Hematopoietic multipotent progenitor cell treated with erythropoietin and hydrocortisone succinate and interleukin-3 and kit ligand, for 15 days (in vitro differentiated cells): ENCODE data around the gene DGCR2.
"Not testable (repeated sequence)": the region's sequence is repeated elsewhere in the genome, so short reads cannot be mapped to it uniquely, and the experiment has no call there.

Experiments used
- DNase-seq: peaks from one replicate; pipeline ENCODE4 v3.0.0-alpha.2; 2015; ENCODE audit warnings: low spot score

The DGCR2 gene

DNA sequence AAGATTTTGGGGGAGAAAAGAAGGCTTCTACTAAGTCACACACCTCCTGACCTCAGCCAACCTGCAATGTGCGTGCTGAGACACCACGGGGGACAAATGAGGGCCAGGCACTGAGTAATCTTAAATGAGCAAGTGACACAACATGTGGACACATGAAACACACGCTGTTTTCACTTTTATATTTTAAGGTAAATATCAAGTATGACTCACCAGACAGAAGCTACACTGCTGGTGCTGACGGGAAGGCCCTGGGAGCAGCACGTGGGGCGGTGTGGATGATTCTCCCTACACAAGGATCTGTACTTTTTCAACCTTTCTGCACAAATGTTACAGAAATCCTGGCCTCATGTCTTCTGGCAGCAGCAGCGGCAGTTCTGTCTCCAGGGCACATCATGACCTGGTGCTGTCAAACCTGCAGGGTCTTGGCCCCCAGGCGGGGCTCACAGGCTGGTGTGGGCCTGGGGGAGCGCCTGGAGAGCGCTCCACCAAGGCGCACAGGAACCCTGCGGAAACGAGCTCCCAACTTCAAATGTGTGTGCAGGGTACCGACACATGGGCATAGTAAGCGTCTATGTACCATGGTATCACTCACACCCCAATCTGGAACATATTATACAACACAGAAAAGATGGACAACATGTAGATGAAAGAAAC, 61.7 kb downstream of the DGCR2 start:
- DNase-seq, result no peak

DNA sequence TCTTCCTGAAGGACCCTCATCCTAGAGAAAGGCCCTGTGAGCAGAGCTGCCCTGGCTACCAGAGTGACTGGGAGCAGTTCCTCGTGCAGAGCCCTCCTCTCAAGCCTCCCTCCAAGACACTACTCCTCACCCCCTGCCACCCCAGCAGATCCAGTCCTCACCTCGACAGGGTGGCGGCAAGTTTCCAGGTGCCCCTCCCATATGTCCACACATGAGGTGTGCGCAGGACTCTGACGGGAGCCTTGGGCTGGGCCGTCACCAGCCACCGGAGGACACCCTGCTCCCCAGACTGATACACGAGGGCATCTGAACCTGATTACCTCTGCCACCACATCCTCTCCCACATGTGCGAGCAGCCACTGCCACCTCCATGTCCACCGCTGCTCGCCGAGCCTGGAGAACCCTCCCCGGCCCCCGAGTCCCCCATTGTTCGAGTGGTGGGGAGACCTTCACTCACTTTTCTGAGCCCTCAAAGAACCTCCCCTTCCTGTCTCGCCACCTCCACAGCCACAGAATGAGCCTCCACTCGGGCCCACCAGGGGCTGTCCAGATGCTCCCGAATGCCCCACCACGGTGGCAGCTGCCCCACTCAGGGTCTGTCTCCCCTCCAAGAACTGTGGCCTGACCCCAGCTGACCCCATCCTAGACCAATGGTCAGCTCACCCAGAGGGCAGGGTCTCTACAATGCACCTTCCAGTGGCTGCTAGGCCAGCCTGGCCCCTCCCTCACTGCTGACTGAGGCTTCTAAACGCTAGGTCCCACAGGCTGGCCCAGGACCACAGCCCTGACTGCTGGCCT, 62.5 kb downstream of the DGCR2 start:
- DNase-seq, result no peak

DNA sequence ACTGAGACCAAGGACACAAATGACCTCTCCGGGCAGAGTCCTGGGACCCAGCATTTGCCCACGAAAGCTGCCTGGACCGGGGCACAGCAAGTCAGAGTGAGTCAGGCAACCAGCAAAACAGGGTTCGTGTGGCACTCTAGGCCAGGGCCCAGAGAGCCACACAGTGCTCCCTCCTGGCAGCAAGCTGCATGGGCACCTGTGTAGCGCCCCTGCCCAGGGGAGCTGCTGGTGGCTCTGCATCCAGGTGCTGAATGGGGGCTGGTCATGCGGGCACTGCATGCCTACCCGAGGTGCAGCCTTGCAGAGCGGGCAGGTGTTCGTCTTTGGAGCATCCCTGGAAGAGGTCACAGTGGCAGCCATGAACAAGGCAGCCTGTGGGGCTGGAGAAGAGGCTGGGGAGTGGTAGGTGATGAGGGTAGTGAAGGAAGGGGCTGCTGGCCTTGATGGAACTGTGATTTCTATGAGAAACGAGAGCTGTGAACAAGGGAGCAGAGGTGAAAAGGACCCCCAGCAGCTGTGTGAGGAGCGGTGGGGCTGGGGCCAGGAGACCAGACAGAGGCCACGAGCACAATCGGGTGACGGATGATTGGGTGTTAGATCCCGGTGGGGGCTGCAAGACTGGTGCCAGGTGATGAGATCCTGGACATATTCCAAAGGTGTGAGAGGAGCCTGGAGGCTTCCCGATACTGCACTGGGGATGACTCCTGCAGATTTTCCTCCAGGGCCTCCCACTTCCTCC, 63.3 kb downstream of the DGCR2 start:
- no peak for DNase-seq

DNA sequence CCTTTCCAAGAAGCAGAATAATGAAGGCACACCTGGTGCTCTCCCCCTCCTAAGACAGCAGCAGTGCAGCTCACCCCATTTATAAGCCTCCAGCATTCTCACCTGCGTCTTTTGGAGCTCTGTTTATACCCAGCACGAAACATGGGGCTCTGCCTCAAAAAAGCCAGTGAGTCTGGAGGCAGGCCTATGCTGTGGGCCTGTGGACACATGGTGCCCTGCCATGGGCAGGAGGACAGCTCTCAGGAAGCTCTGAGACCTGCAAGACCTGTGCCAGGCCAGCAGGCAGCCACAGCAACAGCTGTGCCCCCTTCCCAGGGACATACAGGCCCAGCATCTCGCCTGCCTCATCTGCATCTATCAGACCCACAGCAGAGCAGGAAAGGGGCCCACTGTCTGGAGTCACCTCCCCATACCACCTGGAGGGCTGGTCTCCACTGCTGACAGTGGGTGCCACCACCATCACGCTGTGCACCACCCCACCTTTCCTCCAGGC, 64.2 kb downstream of the DGCR2 start:
- no peak for DNase-seq

DNA sequence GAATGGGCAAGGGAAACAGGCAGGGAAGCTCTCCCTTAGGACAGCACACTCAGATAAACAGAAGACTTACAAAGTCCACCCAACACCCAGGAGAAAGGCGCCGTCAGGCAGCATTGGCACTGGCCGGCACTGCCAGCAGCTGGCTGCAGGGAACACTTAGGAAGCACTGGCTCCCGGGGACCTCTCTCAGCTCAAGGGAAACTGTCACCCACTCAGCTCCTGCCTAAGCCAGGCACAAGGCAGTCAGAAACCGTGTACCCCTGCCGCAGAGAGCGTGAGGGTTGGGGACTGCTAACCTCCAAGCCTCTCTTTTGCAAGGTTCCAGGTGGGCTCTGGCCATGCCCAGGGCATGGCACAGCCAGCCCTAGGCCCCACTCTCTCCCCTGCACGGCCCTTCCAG, 64.7 kb downstream of the DGCR2 start:
- no peak for DNase-seq

DNA sequence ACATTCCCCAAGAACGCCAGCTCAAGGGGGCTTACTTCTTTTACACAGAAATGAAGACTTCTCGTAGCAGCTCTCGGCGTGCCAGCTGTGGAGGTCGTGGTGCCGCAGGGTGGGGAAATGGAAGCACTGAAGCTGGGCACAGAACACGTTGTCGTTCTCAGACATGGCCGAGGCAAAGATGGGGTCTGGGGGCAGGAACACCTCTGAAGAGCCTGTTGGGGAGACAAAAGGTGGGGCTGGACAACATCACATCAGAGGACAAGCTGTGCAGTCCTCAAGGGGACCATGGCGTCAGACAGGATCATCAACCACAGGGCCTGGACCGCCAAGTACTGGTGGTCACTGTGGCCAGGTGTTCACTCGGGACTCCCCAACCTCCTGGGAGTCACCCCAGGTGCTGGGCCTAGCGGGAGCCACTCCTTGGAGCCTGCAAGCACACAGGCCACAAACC, 65.2 kb downstream of the DGCR2 start:
- no peak for DNase-seq

DNA sequence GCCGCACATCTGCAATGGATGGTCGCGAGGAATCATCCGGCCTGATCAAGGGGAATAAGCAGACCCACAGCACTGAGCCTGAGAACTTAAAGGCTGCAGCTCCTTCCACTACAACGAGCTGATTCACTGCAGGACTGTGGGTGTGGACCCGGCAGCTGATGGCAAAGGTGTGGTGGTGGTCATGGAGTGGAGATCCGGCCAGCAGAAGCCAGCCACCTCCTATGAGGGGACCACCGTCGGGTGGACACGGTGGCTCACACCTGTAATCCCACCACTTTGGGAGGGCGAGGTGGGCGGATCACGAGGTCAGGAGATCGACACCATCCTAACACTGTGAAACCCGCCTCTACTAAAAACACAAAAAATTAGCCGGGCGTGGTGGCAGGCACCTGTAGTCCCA, 66.4 kb downstream of the DGCR2 start:
- no peak for DNase-seq

DNA sequence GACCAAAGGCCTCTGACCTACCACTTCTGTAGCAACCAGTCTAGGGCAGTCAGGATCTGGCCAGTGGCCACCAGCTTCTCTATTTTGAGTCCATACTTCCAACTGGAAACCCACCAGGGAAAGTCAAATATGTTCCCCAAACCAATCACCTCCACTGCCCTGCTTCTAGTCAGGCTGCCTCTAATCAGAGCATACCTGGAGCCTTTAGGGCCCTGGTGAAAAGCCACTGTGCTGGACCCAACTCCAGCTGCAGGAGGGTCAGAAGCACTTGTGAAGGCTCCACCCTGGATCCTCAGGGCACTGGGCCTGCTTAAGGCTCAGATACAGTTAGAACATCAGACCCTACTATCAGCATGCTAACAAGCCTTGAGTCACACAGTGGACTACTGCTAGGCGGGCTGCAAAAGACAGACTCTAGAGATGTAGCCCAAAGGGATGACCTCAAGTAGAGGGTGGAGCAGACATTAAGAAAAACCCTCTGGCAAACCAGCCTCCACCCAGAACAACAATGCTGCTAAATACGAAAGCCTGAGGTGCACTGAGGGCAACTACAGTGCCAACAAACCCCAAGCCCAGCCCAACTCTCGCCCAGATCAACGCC, 69.2 kb downstream of the DGCR2 start:
- no peak for DNase-seq

DNA sequence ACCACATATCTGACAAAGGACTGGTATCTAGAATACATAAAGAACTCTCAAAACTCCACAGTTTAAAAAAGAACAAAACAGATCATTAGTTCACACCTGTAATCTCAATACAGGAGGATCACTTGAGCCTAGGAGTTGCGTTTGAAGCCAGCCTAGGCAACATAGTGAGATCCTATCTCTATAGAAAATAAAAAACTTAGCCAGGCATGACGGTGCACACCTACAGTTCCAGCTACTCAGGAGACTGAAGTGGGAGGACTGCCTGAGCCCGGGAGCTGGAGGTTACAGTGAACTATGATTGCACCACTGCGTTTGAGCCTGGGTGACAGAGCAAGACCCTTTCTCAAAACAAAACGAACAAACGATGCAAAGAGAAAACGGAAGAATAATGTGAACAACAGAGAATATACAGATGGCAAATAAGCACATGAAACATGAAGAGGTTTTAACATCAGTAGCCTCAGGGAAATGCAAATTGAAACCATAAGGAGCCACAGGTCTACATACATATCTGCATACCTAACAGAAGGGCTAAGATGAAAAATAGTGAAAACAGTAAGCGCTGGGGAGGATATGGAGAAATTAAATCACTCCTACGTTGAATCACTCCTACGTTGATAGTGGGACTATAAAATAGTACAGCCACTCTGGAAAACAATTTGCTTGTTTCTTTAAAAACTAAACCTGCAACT, 70.7 kb downstream of the DGCR2 start:
- no peak for DNase-seq

DNA sequence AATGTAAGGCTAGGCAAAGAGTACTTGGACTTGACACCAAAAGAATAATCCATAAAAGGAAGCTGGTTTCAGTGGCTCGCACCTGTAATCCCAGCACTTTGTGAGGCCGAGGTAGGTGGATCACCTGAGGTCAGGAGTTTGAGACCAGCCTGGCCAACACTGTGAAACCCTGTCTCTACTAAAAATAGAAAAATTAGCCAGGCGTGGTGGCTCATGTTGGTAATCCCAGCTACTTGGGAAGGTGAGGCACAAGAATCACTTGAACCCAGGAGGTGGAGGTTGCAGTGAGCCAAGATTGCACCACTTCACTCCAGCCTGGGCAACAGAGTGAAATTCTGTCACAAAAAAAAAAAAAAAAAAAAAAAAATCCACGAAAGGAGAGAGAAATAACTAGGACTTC, 71.4 kb downstream of the DGCR2 start:
- not testable (repeated sequence) for DNase-seq

DNA sequence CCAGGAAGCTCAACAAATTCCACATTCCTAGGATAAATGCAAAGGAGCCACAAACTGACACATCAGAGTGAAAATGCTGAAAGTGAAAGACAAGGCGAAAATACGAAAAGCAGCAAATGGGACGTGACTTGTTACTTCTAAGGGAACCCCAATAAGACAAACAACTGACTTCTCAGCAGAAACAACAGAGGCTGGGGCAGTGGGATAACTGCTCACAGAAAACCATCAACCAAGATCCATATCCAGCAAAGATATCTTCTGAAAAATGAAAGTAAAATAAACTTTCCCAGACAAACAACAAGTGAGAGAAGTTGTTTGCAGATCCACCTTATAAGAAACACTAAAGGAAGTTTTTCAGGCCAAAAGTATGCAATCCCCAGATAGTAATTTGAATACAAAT, 72.1 kb downstream of the DGCR2 start:
- no peak for DNase-seq

DNA sequence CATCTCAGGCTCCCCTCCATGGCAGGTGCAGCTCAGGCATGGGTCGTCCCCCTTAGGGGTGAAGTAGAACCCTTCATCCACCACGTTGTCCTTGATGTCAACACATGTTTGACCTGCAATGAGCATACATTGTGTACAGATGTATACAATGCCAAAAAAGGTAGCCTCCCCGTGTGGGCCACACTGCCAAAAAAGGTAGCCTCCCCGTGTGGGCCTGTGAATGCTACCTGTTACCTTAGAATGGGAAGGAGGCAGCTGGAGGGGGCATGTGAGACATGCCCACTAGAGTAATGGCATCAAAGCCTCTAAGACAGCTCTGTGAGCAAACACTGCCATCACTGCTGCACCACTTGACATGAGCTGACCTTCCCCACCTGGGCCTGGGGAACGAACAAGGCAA, 73.7 kb downstream of the DGCR2 start:
- no peak for DNase-seq

DNA sequence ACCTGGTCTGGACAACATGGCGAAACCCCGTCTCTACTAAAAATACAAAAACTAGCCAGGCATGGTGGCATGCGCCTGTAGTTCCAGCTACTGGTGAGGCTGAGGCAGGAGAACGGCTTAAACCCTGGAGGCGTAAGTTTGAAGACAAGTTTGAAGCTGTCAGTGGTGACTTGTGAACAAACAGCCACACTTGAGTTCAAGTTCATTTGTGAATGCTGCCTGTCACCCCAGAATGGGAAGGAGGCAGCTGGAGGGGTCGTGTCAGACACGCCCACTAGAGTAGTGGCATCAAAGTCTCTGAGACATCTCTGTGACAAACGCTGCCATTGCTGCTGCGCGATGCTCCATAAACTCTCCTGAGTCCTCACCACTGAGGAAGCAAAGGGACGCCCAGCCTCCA, 74.2 kb downstream of the DGCR2 start:
- no peak for DNase-seq

DNA sequence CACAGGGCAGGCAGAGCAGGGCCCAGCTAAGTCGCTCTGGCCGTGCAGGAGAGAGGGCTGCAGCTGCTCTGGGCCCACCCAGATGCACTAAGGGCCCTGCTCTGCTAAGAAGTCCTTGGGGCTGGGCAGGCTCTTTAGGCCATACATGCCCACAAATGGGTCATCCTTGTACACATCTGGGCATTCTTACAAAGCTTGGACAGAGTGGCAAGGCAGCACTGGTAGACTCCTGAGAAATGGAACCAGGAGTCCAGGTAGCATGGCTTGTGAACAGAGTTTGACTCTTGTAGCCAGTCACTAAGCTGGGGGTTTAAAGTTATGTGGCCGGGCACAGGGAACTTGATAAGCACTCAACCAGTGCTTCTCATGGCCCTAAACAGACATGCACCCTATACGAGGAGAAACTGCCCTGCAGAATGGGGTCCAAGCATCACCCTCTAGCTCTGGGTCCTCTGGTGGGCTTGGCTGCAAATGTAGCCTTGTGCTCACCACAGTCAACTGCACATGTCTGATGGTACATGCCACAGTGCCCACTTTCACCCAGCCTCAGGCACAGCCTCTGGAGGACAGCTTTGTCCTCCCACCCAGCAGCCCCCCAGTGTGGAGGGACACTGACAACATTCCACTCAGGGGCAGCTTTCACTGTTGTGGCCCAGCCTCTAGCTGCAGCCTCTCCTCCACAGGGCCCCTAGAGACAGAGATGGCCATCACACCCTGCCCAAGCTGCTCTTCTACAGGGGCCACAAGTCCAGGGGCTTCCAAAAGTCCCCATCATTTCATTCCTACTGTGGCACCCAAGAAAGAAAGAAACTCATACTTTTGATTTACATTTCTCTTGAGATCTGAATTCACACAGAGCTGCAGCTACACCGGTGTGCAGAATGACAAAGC, 75.2 kb downstream of the DGCR2 start:
- DNase-seq, result no peak

DNA sequence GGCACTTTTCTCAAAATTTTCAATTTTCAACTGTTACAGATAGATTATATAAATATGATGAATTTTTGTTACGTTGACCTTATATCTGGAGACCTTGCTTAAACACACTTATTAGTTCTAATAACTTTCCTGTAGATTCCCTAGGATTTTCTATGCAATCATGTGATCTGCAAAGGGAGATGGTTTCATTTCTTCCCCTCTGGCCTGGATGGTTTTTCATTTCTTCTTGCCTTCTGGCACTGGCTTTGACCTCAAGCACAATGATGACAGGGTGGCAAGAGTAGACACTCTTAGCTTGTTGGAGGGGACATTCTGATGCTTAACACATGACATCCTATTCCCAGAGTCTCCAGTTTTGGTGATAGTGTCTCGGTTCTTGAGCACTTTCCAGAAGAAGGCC, 75.9 kb downstream of the DGCR2 start:
- DNase-seq, result no peak

DNA sequence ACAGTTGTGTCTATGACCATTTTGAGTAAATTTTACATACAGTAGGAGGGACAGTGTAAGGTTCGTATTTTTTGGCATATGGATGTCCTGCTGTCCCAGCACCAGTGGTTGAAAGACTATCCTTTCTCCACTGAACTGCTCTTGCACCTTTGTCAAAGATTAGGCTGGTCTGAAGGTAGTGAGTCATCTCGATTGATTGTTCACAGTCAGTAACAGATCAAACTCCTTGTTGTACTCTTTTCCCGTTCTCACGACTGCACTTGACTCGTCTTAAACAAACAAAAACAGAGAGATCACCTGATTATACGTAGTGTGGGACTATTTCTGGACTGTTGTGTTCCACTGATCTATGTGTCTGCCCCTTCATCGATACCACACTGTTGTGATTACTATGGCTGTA, 77.1 kb downstream of the DGCR2 start:
- no peak for DNase-seq

DNA sequence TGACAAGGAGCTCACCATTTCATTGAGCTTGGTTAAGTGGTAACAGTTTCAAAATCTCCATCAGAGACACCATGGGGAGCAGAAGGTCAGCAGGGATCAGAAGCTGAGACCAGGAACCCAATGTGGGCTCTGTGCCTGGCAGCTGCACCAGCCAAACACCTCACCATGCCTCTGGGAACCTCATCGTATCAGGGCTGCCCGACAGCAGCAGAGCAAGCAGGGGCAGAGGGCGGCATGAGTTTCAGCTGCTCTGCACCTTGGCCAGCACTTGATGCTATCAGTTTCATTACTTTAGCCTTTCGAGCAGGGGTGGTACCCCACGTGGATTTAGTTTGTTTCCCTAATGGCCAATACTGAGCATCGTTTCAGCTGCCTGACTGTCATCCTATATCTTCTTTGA, 77.8 kb downstream of the DGCR2 start:
- no peak for DNase-seq

DNA sequence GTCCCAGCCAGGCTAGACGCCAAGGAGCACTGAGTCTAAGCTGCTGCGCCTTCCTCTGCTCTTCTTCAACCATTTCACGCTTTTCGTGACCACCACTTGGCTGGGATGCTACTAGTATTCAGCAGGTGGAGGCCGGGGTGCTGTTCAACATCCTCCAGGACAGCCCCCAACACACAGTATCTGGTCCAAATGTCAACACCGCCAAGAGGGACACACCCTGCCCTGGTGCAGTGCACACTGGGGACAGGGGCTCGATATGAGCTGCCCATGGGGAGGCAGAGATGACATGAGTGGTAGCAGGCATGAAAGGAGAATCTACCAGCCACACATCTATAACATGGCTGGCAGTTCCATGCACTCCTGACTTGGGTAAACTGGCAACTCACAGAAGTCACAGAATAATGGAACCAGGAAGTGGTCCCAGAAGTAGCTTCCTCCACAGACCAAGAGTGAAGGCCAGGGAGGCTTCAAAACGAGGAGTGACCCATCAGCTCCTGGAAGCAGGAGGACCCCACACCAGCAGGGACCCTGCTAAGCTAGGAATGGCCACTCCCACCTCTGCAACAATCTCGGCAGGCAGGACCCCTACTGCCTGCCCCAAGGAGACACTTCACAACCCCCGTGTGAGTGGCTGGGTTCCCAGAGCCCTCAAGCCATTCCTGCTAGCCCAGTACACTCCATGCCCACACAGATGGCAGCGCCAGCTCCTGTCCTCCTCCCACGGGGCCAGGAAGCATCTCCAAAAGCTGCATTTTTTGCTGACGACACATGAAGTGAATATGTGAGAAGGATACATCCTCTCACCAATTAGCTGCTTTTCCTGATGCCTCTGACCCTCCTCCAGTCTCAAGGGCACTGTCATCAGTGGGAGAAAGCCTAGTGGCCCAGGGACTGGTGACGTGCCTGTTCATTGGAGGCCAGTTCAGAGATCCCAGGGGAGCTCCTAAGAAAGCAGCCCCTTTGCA, 78.8 kb downstream of the DGCR2 start:
- DNase-seq, result no peak

DNA sequence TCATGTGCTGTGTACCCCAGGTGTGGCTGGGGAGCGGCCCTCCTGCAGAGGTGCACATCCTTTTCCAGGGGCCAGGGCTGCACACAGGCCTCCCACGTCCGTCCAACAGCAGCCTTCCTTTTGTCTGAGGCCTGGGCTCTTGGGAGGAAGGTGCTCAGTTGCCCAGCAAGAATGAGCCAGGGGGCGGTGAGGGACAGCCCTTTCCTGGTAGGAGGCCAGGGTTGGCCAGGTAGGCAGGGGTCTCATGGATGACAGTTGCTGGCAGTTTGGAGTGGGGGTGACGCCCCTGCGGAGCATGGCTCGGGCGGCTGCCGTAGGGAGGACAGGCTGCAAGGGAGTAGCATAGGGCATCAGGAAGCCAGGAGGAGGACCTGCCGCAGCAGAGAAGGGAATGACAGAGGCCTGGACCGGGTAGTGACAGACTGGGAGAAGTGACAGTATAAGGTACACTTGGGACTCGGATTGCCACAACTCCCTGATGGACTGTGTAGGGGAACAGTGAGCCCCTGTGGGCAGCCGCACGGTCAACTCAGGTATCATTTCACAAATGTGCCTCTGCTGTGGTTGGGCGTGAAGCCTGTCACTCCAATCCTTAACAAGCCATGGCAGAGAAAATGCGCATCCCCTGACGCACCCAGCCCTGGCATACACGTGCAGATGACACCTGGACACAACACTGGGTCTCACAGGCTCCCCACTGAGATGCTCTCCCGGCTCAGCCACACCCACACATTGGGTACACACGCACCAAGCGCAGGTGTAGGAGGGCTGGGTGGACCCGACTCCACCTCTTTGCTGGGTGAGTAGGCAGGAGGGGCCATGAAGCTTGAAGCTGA, 79.7 kb downstream of the DGCR2 start:
- DNase-seq, result no peak
